ENCODE data around the gene BLOC1S4.
"Not testable (repeated sequence)": the region's sequence is repeated elsewhere in the genome, so short reads cannot be mapped to it uniquely, and the experiment has no call there.

Gene BLOC1S4

DNA sequence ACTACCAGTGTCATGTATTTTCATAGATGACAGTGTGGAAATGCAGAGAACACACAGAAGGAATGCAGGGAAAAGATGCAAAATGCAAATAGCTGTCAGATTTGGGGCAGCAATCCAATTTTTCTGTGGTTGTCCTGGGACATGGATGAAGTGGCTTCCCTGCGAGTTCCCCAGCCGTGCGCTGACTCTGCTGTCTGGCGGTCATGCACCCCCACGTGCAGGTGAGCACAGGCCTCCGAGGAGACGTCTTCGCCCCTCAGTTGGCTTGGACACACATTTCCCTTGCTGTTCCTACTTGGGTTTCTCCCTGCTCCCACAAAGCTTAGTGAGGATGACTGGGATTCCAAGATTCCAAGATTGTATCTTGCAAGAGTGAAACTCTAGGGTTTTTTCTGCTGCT is 24.4 kb downstream of the BLOC1S4 start:
- no peak for FAIRE-seq

DNA sequence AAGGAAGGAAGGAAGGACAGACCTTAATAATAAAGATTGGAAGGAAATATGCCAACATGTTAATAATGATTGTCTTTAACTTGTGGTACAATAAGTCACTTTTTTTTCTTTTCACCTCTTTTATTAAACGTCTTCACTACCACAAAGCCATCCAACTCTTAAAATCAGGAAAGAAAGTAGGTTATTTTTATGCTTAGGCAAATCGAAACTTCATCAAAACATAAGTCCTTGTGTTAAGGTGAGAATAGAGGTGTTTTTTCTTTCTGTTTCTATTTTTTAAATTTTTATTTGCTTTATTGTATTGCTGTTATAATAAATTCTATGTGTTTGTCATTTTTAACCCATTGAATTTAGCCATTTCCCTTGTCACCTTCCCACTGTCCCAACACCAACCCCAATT is 26.5 kb downstream of the BLOC1S4 start:
- DNase-seq (ENCODE audit: low spot score) (no peak), FAIRE-seq (no peak)

More for the DNA sequence above, 24.4 kb downstream of the BLOC1S4 start:
- DNase-seq (ENCODE audit: low spot score): no peak

DNA sequence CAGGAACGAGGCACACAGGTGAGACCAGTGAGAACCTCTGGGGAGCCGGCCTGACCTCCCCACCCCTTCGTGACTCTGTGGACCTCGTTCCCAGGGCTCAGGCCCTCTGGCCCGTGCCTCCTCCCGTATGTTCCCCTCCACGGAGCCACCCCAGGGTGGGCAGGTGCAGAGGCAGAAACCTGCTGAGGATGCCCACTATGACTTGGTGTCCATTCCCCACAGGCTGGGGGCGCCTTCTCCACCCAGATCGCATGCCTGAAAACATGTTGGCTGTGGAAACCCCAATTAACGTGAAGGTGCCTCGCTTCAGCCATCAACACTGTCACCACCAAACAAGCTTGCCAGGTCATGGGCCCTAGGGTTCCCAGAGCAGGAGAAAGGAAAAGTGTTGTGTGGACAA is 27.0 kb downstream of the BLOC1S4 start:
- FAIRE-seq: no peak
- no peak for DNase-seq (ENCODE audit: low spot score)

DNA sequence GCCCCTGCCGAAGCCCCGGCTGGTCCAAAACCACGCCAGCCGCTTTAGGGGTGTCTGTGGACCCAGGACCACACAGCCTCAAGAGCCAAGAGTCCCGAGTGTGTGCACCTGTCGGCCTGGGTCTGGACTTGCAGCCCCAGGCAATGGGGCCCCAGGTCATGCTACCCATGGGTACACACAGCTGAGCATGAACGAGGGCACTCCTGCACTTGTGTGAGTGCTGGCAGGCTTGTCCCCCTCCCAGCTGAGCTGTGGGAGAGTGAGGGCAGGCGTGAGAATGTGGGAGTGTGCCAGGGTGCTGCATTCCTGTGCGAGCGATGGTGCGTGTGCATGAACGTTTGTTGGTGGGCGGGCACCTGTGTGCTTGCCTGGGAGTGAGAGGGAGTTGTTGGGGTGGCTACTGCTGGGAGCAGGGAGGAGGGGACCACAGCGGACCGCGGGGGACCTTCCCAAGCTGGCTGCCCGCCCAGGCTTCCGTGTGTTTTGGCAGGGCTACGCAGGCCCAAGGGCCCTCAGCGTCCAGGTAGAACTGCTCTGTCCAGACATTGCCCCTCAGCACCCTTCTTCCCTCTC is 30.8 kb downstream of the BLOC1S4 start:
- FAIRE-seq (no peak), DNase-seq (ENCODE audit: low spot score) (no peak)

DNA sequence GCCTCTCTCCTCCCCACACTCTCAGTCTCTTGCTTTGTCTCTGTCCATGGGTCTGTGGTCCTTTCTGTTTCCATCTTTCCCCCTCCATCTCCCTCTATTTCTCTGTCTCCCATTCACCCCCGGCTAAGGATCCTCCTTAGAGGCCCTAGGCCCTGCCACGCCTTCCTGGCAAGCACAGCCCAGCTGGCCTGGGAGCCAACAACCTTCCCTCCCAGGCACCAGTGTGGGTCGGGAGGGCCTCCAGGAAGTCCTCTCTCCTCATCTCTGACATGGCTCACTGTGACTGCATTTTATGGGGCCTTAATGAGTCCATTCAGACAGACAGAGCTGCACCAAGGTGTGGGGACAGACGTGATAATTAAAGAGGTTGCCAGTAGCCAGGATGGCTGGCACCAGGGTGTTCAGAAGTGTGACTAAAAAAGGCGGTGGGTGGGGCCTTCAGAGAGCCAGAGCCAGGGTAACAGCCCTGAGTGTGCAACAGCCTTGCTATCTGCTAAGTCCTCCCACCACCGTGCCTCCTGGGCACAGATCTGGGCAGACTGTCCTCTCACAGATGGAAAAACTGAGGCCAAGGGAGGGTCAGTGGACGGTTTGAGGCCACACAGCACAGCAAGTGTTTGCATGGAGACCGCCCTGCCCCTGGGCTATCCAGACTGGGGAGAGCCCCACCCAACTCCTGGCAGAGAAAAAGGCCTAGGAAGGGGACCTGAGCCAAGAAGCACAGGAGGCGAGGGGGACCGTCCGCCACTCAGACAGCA is 31.5 kb downstream of the BLOC1S4 start:
- DNase-seq (ENCODE audit: low spot score) (no peak), FAIRE-seq (no peak)

DNA sequence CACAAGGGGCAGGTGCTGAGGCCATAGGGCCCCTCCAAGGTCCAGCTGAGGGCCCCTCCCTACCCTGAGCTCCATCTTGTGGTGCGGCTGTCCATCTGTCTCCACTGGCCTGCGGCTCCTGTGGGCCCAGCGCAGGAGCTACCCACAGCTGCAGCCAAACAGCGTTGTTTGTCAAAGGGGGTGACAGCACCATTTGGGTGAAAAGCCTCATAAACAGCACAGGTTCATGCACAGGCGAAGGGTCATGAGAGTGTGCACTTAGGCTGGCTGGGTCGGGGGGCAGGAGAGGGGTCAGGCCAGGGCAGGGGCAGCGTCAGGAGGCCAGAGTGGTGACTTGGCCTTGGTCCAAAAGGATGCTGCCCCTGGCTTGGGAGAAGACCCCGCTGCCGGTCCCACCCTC is 32.3 kb downstream of the BLOC1S4 start:
- FAIRE-seq (no peak), DNase-seq (ENCODE audit: low spot score) (no peak)

DNA sequence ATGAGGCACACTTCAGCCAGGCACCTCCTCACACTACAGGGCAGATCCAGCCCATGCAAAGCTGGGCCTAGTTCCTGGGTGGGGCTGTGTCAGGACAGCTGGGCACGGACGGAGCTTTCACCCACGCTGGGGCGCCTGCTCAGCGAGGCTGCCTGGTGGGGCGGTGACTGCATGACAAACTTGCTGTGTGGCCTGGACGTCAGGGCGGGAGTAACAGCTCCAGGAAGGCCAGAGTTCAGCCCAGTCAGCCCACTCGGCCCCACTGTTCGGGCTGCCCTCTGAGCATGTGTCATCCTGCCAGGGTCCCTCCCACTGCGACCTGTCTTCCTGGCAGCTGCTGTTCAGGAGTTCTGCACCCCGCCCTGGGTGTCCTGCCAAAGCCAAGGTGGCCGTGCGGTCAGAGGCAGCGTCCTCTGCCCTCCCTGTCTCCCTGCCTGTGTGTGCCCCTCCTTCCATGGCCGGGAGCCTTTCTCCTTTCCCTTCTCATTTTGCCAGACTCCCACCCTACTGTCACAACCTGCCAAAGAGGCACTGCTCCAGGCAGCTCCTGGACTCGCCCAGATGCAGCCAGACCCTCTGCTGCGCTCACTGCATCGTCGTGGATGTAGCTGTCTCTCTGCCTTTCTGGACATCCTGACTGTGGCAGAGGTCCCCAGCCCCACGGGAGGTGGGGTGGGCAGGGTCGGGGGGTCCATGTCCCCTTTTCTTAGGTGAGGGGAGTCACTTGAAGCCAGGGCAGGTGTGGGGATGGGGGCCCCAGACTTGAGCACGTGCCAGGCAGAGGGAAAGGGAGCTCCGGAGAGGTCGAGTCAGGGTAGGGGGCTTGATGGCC is 33.6 kb downstream of the BLOC1S4 start:
- peak; percentile 90 for DNase-seq (ENCODE audit: low spot score)
- peak; percentile 89 for FAIRE-seq

DNA sequence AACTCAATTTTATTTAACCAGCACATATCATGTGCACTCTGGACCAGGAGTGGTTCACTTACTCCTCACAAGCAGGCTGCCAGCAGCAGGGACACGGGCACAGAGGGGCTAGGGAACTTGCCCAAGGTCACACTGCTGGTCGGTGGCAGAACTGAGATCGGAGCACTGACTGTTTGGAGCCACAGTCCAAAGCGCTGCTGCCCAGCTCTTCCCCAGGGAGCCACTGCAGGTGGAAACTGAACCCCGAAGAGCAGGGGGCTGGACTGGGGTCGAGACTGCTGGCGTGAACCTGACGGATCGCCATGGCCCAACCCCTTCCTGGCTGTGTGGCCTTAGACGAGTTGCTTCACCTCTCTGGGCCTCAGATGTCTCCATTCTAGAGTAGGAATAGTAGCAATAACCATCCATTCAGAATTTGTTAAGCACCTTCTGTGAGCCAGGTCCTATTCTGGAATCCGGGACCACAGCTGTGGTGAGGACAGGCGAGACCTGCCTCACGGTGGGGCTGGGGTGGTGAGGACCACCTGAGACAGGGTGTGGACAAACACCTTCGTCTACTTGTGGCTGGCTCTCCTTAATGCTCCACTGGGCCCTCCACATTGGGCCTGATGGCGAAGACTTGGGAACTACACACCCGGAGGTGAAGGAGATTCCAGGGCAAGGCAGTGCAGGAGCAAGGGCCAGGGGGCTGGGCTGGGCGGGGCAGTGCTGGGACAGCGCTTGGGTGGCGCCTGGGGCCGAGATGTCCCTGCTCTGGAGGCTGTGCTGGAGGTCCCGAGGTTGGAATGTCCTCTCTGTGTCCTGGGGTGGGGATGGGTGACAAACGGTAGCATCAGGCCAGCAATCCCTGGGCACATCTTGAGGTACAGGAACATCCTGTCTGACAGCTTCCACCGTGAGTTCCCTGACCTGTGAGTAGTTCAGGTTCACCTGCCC is 34.6 kb downstream of the BLOC1S4 start:
- no peak for DNase-seq (ENCODE audit: low spot score)

DNA sequence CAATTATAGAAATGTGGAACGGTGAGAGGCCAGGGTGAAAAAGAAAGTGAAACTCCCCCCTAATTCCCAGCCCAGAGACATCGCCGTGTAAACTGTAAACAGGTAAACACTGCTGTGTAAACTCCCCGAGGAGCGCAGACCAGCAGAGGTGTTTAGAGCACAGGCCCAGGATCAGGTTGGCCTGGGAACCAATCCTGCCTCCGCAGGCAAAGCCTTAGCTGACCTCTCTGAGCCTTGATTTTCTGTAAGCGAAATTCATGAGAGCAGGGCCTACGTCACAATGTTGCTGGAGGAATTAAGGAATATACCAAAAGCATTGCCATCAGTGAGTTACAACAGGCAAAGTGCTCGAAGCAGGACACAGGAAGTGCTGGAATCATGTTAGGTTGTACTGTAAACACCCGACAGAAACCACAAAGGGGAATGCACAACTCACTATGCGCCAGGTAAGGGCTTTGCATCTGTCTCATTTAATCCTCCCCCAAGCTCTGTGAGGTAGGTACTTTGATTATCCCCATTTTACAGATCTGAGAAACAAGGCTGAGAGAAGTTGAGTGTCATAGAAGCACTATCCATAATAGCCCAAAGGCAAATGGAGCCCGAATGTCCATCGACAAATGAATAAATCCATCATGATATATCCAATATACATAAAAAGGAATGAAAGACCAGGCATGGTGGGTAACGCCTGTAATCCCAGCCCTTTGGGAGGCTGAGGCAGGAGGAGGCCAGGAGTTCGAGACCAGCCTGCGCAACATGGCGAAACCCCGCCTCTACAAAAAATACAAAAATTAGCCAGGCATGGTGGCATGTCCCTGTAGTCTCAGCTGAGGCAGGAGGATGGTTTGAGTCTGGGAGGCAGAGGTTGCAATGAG is 35.9 kb downstream of the BLOC1S4 start:
- FAIRE-seq: no peak

More for the DNA sequence above, 34.6 kb downstream of the BLOC1S4 start:
- no peak for FAIRE-seq

DNA sequence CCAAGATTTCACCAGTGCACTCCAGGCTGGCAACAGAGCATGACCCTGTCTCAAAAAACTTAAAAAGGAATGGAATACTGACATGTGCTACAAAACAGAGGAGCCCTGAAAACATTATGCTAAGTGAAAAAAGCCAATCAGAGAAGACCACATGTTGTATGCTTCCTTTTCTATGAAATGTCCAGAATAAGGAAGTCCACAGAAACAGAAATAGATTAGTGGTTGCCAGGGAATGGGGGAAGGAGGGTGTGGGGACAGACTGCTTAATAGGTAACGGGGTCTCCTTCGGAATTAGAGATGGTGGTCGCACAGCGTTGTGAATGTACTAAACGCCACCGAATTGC is 36.5 kb downstream of the BLOC1S4 start:
- FAIRE-seq: no peak

More for the DNA sequence above, 35.9 kb downstream of the BLOC1S4 start:
- DNase-seq (ENCODE audit: low spot score): no peak

DNA sequence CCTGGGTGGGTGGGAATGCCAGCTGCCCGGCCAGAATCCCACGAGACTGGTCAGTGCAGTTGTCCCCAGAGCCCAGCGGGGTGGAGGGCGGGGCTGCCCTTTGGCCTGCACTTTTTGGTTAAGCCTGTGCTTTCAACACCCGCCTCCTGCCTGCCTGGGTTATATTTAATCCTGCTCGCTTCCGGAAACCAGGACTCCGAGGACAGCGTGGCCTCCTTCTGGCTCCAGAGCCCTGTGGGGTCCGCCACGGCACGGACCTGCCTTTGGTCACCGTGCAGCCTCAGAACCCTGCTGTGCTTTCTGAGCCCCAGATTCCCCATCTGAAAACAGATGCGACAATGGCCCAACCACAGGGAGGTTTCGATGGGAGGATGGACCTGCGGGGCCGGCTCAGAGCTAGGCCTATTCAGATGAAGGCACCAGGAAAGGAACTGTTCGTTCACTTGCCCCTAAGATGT is 37.2 kb downstream of the BLOC1S4 start:
- FAIRE-seq (no peak), DNase-seq (ENCODE audit: low spot score) (no peak)

More for the DNA sequence above, 36.5 kb downstream of the BLOC1S4 start:
- no peak for DNase-seq (ENCODE audit: low spot score)

DNA sequence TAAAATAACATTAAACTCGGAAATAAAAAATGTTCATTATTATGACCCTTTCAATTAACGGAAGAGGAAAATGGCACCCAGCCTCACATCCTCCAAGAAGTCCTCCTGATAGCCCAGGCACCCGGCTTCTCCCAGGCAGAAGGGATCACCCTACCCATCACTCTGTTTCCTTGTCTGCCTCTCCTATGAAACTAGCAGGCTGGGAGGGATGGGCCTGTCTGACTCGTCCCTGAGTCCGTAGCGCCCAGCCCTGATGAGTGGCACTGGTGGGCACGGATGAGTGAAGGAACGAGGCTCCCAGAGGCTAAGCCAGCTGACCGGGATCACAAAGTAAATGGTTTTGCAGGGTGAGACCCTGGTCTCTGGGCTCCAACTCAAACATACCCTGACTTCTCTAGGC is 37.9 kb downstream of the BLOC1S4 start:
- DNase-seq (ENCODE audit: low spot score) (no peak), FAIRE-seq (no peak)

DNA sequence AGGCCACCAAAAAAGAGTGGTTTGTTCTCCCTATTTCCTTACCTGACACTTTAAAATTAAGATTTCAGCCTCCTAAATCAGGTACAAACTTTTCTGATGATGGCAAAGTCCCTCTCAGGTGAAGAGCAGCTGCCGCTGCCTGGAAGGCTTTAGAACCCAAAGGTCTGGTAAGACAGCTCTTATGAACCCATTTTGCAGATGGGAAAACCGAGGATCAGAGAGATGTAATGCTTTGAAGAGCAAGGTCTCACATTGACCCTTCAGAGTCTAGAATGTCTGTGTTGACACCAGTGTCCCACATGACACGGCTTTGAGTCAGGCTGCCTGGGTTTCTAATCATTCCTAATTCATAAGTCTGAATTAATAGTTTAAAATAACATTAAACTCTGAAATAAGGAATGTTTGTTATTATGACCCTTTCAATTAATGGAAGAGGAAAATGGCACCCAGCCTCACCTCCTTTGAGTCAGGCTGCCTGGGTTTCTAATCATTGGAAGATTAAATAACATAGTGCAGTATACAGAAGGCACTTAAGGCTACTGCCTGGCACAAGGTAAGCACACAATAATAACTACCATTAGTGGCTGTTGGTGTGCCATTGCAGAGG is 38.6 kb downstream of the BLOC1S4 start:
- FAIRE-seq (no peak), DNase-seq (ENCODE audit: low spot score) (no peak)

DNA sequence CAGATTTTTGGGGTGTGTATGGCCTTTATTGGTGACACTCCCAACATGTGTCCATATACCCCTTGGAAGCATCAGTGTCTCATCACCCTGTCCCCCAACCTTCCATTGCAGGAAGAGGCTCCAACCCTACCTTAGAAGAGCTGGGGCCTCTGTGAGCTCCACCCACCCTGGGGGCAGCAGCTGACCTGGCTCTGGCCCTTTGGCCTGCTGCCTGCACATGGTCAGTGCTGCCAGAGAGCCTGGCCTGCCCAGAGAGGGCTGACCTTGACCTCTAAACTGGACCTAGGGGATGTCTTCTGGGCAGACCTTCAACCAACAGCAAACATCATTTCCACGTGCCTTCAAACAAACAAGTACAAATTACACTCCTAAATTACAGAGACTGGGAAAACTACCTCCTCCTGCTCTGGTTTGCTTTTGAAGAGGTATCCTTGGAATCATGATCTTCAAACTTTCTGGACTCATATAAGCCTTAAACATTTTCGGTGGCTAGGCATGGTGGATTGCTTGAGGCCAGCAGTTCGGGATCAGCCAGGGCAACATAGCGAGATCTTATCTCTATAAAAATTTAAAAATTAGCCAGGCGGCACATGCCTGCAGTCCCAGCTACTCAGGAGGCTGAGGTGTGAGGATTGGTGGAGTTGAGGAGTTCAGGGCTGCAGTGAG is 39.2 kb downstream of the BLOC1S4 start:
- FAIRE-seq (no peak), DNase-seq (ENCODE audit: low spot score) (no peak)

DNA sequence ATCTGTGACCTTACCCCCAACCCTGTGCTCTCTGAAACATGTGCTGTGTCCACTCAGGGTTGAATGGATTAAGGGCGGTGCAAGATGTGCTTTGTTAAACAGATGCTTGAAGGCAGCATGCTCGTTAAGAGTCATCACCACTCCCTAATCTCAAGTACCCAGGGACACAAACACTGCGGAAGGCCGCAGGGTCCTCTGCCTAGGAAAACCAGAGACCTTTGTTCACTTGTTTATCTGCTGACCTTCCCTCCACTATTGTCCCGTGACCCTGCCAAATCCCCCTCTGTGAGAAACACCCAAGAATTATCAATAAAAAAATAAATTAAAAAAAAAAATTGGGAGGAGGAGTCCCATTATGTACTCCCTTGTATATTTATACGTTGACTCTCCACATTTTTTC is 40.4 kb downstream of the BLOC1S4 start:
- not testable (repeated sequence) for FAIRE-seq; DNase-seq (ENCODE audit: low spot score)

DNA sequence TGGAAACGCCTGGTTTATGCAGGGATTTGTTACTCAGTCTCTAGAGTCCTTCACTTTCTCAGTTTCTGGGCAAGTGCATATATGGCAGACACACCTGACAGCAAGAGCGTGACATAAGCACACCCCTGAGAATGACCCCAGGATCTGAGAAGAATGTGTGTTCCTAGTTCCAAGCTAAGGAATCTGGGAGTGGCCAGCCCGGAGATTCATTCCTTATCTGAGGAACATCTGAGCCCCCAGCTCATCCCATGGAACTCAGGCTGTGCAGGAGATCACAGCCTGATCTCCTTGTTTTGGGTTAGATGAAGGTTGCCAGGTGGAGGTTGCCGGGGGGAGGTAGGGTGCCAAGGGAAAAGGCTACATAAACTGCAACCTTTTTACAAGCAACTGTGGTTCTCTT is 42.8 kb downstream of the BLOC1S4 start:
- no peak for DNase-seq (ENCODE audit: low spot score)
- no peak for FAIRE-seq

DNA sequence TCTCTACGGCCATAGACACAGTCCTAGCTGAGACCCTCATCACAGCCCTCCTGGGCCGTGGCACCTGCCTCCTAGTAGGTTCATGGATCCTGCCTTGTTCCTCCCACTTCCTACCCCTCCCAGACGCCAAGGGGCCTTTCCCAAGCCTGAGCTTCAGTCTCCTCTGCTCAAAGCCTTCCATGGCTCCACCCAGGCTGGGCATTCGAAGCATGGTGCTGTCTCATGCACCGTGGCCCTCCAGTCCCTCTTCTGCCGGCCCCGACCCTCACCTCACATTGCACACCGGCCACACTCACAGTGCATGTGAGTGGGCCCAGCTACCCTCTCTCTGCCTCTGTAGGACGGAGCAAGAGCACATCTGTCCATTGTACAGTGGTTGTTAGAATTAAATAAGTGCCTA is 44.9 kb downstream of the BLOC1S4 start:
- DNase-seq (ENCODE audit: low spot score) (no peak), FAIRE-seq (no peak)

DNA sequence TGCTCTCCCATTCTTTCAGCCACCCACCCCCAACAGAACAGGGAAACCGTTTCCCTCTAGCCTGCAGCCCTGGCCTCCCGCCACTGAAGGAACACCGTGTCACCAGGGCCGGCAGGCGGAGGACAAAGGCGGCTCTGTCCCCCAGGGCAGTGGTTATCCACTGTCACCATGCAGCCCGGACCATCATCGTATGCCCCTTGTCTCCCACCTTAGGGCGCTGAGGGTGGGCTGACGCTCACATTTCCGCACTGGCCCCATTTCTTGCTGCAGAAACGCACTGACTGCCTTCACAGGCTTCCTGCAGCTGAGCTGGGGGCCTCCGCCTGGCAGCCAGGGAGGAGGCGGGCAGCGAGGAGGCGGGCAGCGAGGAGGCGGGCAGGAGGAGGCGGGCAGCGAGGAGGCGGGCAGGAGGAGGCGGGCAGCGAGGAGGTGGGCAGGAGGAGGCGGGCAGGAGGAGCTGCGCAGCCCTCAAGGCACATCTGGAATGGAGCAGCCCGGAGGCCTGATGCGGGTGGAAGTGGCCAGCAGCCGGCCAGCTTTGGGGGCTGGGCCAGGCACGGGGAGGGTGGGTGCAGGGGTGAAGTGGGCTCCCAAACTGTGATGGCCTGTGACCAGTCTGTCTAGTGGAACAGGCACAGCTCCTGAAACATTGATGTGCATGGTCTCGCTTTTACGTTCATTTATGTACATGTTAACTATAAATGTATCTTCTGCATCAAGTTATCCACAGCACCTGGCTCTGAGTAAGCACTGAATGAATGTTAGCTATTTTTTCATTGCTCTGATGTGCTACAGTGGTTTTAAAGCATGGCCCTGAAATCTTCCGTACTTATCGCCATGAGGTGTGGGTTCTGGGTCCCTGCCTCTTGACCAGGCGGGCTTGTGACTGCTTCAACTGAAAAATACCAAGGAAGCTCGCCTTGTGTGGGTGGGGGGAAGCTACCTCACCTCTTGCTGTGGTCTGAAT is 46.0 kb downstream of the BLOC1S4 start:
- FAIRE-seq (no peak), DNase-seq (ENCODE audit: low spot score) (no peak)

Measured in RCC 7860 (cell line).